NCI-H748 treated with DMSO at 0.1 percent for 48 hours (cell line): ENCODE measurements around the gene SLC38A11.
"Not testable (repeated sequence)": the region's sequence is repeated elsewhere in the genome, so short reads cannot be mapped to it uniquely, and the experiment has no call there.

Experiments
- DNase-seq: peaks from one replicate; lab custom pipeline; 2025; lab: John Stamatoyannopoulos, UW

The SLC38A11 gene

GRCh38 chr2:164877927-164878326 lies 77.4 kb downstream of the SLC38A11 start:
- no peak for DNase-seq

DNA sequence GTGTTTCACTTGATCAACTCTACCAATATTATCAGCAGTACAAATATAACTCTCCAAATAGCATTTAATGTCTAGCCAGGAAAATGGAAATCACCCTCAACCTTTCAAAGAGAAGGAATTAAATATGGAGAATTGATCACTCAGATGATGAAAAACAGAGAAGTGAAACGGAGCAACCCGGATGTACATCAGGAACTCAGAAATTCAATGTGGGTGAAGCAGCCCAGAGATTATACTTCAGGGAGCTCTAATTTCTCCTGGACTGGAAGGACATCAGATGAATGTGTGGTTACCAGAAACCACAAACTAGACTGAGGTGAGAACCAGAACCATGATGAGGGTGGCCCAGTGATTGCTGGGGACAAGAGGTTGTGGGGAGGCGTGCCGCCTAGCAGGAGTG lies 78.2 kb downstream of the SLC38A11 start:
- no peak for DNase-seq

GRCh38 chr2:164875334-164876205 lies 79.8 kb downstream of the SLC38A11 start:
- no peak for DNase-seq

DNA sequence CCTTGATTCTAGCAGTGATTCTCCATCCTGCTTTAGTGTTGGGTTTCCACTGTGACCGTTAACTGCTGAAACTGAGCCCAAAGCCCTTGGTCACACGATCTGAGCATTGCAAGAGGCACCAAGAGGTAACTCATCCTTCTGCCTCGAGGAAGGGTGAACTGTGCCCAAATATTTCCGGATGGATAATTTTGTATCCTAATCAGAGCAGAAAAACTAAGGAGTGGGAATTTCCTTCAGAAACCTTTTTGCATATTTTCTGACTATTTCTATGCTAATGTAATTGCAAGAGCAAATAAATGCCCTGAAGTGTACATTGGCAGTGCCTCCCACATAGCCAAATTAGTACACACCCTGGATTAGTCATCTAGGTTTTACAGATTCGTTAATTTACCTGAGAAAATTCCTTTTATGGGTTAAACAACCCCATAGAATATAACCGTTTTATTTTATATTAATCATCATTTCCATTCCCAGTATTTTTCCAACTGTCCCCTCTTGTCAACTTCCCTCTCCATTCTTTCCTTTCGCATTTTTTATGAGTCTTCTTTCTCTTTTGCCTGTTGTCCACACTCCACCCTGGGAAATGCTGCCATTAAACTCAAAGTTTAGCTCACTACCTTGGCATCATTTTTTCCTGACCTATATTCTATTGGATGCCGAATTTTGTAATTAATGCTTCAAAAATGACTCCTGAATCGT lies 82.0 kb downstream of the SLC38A11 start:
- DNase-seq, result no peak

GRCh38 chr2:164871404-164871803 lies 83.9 kb downstream of the SLC38A11 start:
- no peak for DNase-seq

GRCh38 chr2:164869420-164869772 lies 85.9 kb downstream of the SLC38A11 start:
- no peak for DNase-seq

- DNase-seq, result no peak
Measured at GRCh38 chr2:164868563-164869419, 86.5 kb downstream of the SLC38A11 start.

GRCh38 chr2:164867779-164868397 lies 87.4 kb downstream of the SLC38A11 start:
- DNase-seq, result no peak

- DNase-seq, result not testable (repeated sequence)
Measured at GRCh38 chr2:164866381-164866780, 88.9 kb downstream of the SLC38A11 start.

DNA sequence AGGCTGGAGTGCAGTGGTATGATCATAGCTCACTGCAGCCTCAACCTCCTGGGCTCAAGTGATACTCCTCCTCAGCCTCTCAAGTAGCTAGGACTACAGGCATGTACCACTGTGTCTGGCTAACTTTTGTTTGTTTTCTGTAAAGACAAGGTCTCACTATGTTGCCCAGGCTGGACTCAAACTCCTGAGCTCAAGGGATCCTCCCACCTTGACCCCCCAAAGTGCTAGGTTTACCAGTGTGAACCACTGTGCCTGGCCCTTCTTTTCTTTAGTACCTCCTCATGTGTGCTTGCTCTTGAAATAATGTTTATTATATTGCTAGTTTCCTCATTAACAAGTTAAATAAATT lies 94.7 kb downstream of the SLC38A11 start:
- DNase-seq, result no peak

DNA sequence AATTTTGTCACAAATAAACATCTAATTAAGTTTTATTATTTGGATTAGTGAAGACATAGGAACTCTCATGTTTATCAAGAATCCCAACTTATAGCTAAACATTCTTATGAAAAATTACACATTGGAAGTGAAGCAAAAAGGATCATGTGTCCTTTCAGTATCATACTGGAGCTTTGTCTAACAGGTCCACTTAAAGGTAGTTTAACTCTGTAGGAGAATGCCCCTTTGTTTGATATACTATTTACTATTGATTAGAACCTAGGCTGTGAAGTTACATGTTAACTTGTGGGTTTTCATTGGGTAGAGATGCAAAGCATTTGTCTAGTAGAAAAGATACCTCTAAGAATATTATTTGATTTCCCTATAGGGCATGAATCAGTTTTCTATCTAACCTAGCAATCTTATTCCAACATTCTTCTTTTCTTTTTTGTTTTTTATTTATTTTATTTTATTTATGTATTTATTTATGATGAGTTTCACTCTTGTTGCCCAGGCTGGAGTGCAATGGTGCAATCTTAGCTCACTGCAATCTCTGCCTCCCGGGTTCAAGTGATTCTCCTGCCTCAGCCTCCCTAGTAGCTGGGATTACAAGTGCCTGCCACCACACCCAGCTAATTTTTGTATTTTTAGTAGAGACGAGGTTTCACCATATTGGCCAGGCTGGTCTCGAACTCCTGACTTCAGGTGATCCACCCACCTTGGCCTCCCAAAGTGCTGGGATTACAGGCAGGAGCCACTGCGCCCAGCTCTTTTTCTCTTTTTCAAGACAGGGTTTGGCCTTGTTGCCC lies 95.2 kb downstream of the SLC38A11 start:
- not testable (repeated sequence) for DNase-seq

DNA sequence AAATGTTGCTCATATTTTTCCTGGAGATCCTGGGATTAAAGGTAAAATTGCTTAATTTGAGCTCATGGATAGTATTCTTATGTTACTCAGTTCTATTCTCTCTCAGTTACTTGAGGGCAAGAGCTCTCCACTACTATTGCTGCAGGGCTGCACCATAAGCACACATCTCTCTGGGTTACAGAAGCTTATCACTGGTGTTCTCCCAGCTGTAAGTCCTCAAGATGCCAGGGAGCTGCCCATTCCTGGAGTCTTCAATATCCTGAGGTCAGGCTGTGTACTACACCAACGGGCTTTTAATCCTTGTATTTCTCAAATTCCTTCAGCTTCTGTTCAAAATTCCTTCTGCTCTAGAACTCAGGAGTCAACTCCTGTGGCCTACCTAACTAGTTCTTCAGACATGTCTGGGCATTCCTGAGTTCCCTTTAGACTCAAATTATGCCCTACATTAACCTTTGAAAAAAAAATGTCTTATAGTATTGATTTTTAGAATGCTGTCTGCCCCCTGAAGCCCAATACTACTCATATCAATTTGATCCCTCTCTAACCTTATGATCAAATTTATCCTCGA lies 96.0 kb downstream of the SLC38A11 start:
- no peak for DNase-seq

DNA sequence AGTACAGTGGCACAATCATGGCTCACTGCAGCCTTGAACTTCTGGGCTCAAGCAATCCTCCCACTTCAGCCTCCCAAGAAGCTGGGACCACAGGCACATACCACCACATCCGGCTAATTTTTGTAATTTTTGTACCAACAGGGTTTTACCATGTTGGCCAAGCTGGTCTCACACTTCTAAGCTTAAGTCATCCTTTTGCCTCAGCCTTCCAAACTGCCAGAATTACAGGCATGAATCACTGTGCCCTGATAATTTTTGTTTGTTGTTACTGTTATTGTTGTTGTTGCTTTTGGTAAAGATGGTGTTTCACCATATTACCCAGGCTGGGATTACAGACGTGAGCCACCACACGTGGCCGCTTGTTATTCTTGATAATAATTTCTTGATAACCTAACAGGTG lies 103.2 kb downstream of the SLC38A11 start:
- DNase-seq, result no peak

- DNase-seq, result no peak
Measured at GRCh38 chr2:164850235-164850634, 105.1 kb downstream of the SLC38A11 start.

- no peak for DNase-seq
Measured at GRCh38 chr2:164849506-164849905, 105.8 kb downstream of the SLC38A11 start.

DNA sequence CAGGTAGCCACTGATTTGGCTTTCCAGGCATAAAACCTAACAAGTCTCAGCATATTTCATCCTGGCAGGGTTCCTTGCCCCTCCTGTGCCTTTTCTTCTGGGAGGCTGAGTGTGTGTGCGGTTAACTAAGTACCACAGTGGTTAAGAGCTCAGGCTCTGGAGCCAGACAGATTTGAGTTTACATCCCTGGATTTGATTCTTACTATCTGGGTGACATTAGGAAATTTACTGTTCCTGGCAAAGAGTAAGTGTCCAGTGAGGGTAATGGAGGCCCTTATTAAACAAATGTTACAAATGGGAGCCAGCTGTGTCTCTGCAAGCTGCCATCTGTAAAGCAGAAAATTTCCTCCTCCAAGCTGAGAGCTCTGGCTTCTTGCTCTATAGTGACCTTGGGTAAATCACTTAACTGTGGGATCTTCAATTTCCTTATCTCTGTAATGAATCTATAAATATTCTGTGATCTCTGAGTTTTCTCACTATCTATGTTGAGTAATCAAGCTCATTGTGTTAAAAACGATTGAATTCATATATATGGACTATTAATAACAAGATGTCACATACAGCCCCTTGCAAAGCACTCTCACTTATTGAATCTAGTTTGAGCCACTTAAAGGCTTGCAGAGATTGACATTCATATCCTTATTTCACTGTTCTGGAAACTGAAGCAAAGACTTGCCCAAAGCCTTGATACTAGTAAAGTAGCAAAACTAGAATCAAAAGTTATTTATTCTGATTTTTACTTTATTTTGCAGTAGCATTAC lies 107.2 kb downstream of the SLC38A11 start:
- no peak for DNase-seq

GRCh38 chr2:164847291-164847690 lies 108.0 kb downstream of the SLC38A11 start:
- no peak for DNase-seq

GRCh38 chr2:164846276-164846675 lies 109.0 kb downstream of the SLC38A11 start:
- no peak for DNase-seq
